ENCODE measurements around the gene LHPP. TPM values are rescaled to one million over a fixed set of nuclear protein-coding genes. Genes with fewer than 3 reads are reported as not detected.
A peak's percentile ranks its signal among the peaks of the same experiment; 100 is the strongest.

LHPP gene
- total and polyA plus RNA-seq, 8 donors = 8.5 to 48.7 (median 17.0) TPM

GRCh38 chr10:124525751-124526600 lies 64.4 kb downstream of the LHPP start:
- intact Hi-C loops (cut with DNase I; ENCODE audit: low total_unique reads) = no loop called here
- 91 to 95% (median 93%) methylated on average over 17 to 20 of the region's 20 CpGs for WGBS, 5 donors

GRCh38 chr10:124526621-124527267 lies 65.1 kb downstream of the LHPP start:
- TF ChIP-seq CTCF (IDR thresholded peaks at IDR 0.05) = no peak
- TF ChIP-seq POLR2A (IDR thresholded peaks at IDR 0.05) = no peak
- no peak for TF ChIP-seq EP300 (IDR thresholded peaks at IDR 0.05)
- TF ChIP-seq POLR2AphosphoS5 (IDR thresholded peaks at IDR 0.05) = no peak
- no peaks in the 10 kb centered on the region for H3K27me3 ChIP-seq
- intact Hi-C loops (cut with DNase I; ENCODE audit: low total_unique reads) = no loop called here
- no peak overlapping the region for H3K4me3 ChIP-seq
- DNase-seq = no peak
- WGBS, 5 donors = 74 to 82% (median 79%) methylated on average over 12 to 17 of the region's 17 CpGs
- no peaks in the 10 kb centered on the region for H3K9me3 ChIP-seq
- peaks cover 17 to 43% (median 35%) of the 10 kb centered on the region in 4 donors for H3K4me1 ChIP-seq
- no peaks in the 10 kb centered on the region for H3K36me3 ChIP-seq
- H3K27ac ChIP-seq = peak overlapping the region in 1 of 5 donors; percentile 82

More at GRCh38 chr10:124525751-124526600, 64.4 kb downstream of the LHPP start:
- no peak overlapping the region for H3K4me3 ChIP-seq
- peak overlapping the region in 3 of 5 donors; percentile 36 to 82 (median 57) for H3K27ac ChIP-seq
- no peak for DNase-seq
- H3K36me3 ChIP-seq = no peaks in the 10 kb centered on the region
- H3K27me3 ChIP-seq = no peaks in the 10 kb centered on the region
- no peaks in the 10 kb centered on the region for H3K9me3 ChIP-seq
- no peak for TF ChIP-seq EP300 (IDR thresholded peaks at IDR 0.05)
- TF ChIP-seq POLR2A (IDR thresholded peaks at IDR 0.05) = no peak
- no peak for TF ChIP-seq POLR2AphosphoS5 (IDR thresholded peaks at IDR 0.05)
- no peak for TF ChIP-seq CTCF (IDR thresholded peaks at IDR 0.05)
- H3K4me1 ChIP-seq = peaks cover 17 to 43% (median 35%) of the 10 kb centered on the region in 4 donors

- no peak for TF ChIP-seq CTCF (IDR thresholded peaks at IDR 0.05)
- no peak for TF ChIP-seq POLR2A (IDR thresholded peaks at IDR 0.05)
- no peak for TF ChIP-seq POLR2AphosphoS5 (IDR thresholded peaks at IDR 0.05)
- no peak for TF ChIP-seq EP300 (IDR thresholded peaks at IDR 0.05)
- 84 to 92% (median 88%) methylated on average over 11 of the region's 11 CpGs for WGBS, 5 donors
- Histone ChIP-seq H3K9me3 (no peaks in the 10 kb centered on the region), H3K36me3 (no peaks in the 10 kb centered on the region), H3K4me3 (no peak overlapping the region), H3K4me1 (peaks cover 10 to 33% (median 25%) of the 10 kb centered on the region in 4 donors), H3K27me3 (no peaks in the 10 kb centered on the region), H3K27ac (peak overlapping the region in 1 of 5 donors; percentile 82)
- intact Hi-C loops (cut with DNase I; ENCODE audit: low total_unique reads) = no loop called here
- no peak for DNase-seq
These were observed 66.3 kb downstream of the LHPP start for GRCh38 chr10:124527874-124528395.

DNA sequence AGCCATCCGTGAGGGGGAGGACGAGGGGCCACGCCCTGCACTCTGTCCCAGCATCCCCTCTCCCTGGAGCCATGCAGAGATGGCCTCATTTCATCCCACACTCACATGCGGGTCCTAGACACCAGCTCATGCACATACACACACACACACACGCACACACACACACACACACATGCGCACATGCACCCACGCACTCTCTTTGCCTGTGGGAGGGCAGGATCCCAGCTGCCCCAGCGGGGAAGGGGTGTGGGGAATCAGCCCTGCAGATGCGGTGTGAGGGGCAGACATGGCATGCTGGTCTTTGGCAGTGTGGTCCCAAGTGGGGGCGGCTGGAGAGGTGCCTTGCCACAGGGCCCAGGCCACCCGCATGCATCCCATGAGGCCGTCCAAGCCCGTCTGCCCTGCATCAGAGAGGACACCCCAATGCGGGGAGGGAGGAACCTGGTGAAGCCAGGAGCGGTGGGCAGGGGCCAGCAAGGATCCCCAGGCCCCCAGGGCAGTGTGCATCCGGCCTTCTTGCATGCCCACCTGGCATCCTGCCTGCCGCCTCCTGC lies 68.1 kb downstream of the LHPP start:
- DNase-seq = no peak
- Histone ChIP-seq H3K36me3 (no peaks in the 10 kb centered on the region), H3K4me1 (peaks cover 0 to 28% (median 13%) of the 10 kb centered on the region in 4 donors), H3K27me3 (no peaks in the 10 kb centered on the region), H3K27ac (no peak overlapping the region), H3K4me3 (no peak overlapping the region), H3K9me3 (no peaks in the 10 kb centered on the region)
- TF ChIP-seq POLR2AphosphoS5 (IDR thresholded peaks at IDR 0.05) (no peak), POLR2A (IDR thresholded peaks at IDR 0.05) (no peak), EP300 (IDR thresholded peaks at IDR 0.05) (no peak)
- 48 to 58% (median 57%) methylated on average over 11 to 17 of the region's 17 CpGs for WGBS, 5 donors
- intact Hi-C loops (cut with DNase I; ENCODE audit: low total_unique reads) = loop anchor here (10.0 kb wide), 1 partner anchor 295 kb away; no protein-coding TSS in a partner anchor
